Measurements from ENCODE around the gene HCRTR1.

HCRTR1 gene

GRCh38 chr1:31643976-31644559 is 26.6 kb downstream of the HCRTR1 start:
- ChIA-PET POLR2A (interaction anchor here (1.0 to 1.9 kb wide), 10 partner anchors 10 to 347 kb away, joined by 3 to 7 read pairs (median 4); partner anchors contain the start of genes COL16A1, SNRNP40 and ZCCHC17), CTCF (interaction anchor here (0.6 to 1.8 kb wide), 5 partner anchors 11 to 101 kb away, joined by 3 to 6 read pairs (median 4); no protein-coding TSS in a partner anchor)
- peaks cover 0 to 12% of the 10 kb centered on the region in 2 experiments; a peak in 1 of 3 replicates for H3K36me3 ChIP-seq (ENCODE audit: control insufficient read depth in 2 of 2, insufficient read depth in 1 of 2, low read length in 2 of 2)
- peak overlapping the region; percentile 76 for H3K4me3 ChIP-seq (ENCODE audit: low read depth, low read length)
- H3K27ac ChIP-seq (ENCODE audit: extremely low read depth, low read depth, low read length), result peak overlapping the region; percentile 74
- 0 out of 2 replicates have a peak, but pooled peaks have one; percentile 27 for TF ChIP-seq ZNF223 (tag by site-specific recombination; IDR thresholded peaks at IDR 0.05)
- no peak for TF ChIP-seq SETDB1 (IDR thresholded peaks at IDR 0.05; ENCODE audit: insufficient read length, low read length)
- TF ChIP-seq SCRT2 (tag by site-specific recombination; IDR thresholded peaks at IDR 0.05), result peak; percentile 45; the same call in 1 of the 2 replicates
- TF ChIP-seq TCF7L2 (IDR thresholded peaks at IDR 0.05; ENCODE audit: borderline replicate concordance, low read depth, low read length), result no peak
- 0 out of 2 replicates have a peak, but pooled peaks have one; percentile 24 for TF ChIP-seq SCRT1 (tag by site-specific recombination; IDR thresholded peaks at IDR 0.05; ENCODE audit: borderline replicate concordance)
- no peak for TF ChIP-seq ZNF76 (tag by site-specific recombination; IDR thresholded peaks at IDR 0.05; ENCODE audit: borderline replicate concordance, low read depth)
- no peaks in the 10 kb centered on the region for H3K9me3 ChIP-seq (ENCODE audit: control insufficient read depth, insufficient read depth, low read depth, low read length)
- peaks cover 5% of the 10 kb centered on the region; the same call in 1 of the 2 replicates for H3K4me1 ChIP-seq (ENCODE audit: control insufficient read depth, insufficient read depth, low read length)

DNA sequence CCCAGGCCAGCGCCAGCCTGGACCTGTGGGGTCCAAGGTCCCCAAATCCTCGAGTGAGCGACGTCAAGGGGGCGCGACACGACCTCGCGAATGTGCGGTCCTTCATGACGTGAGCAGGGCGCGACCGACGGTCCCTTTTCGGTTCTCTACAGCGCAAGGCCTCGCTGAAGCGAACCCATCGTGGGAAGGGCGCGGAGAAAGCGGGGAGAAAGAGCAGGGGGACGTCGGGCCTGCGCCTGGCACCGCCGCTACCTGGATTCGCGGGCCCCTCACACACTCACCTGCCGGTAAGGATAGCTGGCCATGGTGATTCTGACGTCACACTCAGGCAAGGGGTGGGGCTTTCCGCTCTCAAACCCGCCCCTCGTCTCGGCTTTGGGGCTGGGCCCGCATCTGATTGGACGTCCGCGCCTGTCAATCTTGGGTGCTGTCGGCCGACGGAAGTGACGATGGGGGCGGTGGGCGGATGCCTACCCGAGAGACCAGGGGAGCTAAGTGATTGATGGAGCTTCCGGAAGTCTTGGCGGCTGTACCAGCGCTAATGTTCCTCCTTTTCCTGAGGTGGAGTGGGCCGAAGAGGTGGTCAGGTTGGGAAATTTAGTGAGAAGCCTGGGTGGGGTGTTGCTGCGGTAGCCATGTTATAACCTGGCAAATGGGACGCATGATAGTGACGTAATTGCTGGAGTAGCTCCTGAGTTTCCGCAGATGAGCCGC is 27.2 kb downstream of the HCRTR1 start, which contains the start of gene PEF1:
PEF1 (minus strand) TSS at position 317 of the 714 bp plus-strand sequence; CDS start at position 305, 12 bp downstream.
- H3K4me3 ChIP-seq (ENCODE audit: low read depth, low read length), result peak within 1 kb of the TSS; percentile 76
- H3K4me1 ChIP-seq (ENCODE audit: control insufficient read depth, insufficient read depth, low read length), result peaks cover 5% of the 10 kb centered on the region; the same call in 1 of the 2 replicates
- CTCF ChIA-PET, result interaction anchor here (0.6 to 1.8 kb wide), 7 partner anchors 12 to 320 kb away, joined by 3 to 6 read pairs (median 4); no protein-coding TSS in a partner anchor
- POLR2A ChIA-PET, result interaction anchor here (0.5 to 1.9 kb wide), 18 partner anchors 10 to 620 kb away, joined by 3 to 9 read pairs (median 4); partner anchors contain the start of genes COL16A1, KPNA6, SNRNP40 and ZCCHC17
- H3K9me3 ChIP-seq (ENCODE audit: control insufficient read depth, insufficient read depth, low read depth, low read length), result no peaks in the 10 kb centered on the region
- peak within 1 kb of the TSS; percentile 74 for H3K27ac ChIP-seq (ENCODE audit: extremely low read depth, low read depth, low read length)
- peaks cover 0 to 11% of the 10 kb centered on the region in 2 experiments; a peak in 1 of 3 replicates for H3K36me3 ChIP-seq (ENCODE audit: control insufficient read depth in 2 of 2, insufficient read depth in 1 of 2, low read length in 2 of 2)
- peak; percentile 97 for TF ChIP-seq KLF9 (tag by site-specific recombination; IDR thresholded peaks at IDR 0.05; ENCODE audit: low read depth)
- TF ChIP-seq OVOL3 (tag by site-specific recombination; IDR thresholded peaks at IDR 0.05), result peak; percentile 89; the same call in 1 of the 2 replicates
- peak; percentile 92 for TF ChIP-seq ZNF561 (tag by site-specific recombination; IDR thresholded peaks at IDR 0.05; ENCODE audit: borderline replicate concordance)
- TF ChIP-seq ZNF624 (tag by site-specific recombination; IDR thresholded peaks at IDR 0.05), result no peak
- peak; percentile 99 for TF ChIP-seq IKZF3 (tag by site-specific recombination; IDR thresholded peaks at IDR 0.05)
- TF ChIP-seq, protein P1, sequence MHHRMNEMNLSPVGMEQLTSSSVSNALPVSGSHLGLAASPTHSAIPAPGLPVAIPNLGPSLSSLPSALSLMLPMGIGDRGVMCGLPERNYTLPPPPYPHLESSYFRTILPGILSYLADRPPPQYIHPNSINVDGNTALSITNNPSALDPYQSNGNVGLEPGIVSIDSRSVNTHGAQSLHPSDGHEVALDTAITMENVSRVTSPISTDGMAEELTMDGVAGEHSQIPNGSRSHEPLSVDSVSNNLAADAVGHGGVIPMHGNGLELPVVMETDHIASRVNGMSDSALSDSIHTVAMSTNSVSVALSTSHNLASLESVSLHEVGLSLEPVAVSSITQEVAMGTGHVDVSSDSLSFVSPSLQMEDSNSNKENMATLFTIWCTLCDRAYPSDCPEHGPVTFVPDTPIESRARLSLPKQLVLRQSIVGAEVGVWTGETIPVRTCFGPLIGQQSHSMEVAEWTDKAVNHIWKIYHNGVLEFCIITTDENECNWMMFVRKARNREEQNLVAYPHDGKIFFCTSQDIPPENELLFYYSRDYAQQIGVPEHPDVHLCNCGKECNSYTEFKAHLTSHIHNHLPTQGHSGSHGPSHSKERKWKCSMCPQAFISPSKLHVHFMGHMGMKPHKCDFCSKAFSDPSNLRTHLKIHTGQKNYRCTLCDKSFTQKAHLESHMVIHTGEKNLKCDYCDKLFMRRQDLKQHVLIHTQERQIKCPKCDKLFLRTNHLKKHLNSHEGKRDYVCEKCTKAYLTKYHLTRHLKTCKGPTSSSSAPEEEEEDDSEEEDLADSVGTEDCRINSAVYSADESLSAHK (tag by site-specific recombination; IDR thresholded peaks at IDR 0.05), result 0 out of 2 replicates have a peak, but pooled peaks have one; percentile 14
- TF ChIP-seq ZSCAN5A (tag by site-specific recombination; IDR thresholded peaks at IDR 0.05), result peak; percentile 79
- TF ChIP-seq KLF17 (tag by site-specific recombination; IDR thresholded peaks at IDR 0.05), result peak; percentile 47; the same call in 1 of the 2 replicates
- no peak for TF ChIP-seq ZNF112 (tag by site-specific recombination; IDR thresholded peaks at IDR 0.05)
- no peak for TF ChIP-seq ZSCAN23 (tag by site-specific recombination; IDR thresholded peaks at IDR 0.05)
- peak; percentile 66; the same call in 1 of the 2 replicates for TF ChIP-seq INSM2 (tag by site-specific recombination; IDR thresholded peaks at IDR 0.05)
- peak; percentile 86 for TF ChIP-seq BCL6B (tag by site-specific recombination; IDR thresholded peaks at IDR 0.05)
- TF ChIP-seq ZNF146 (tag by site-specific recombination; IDR thresholded peaks at IDR 0.05), result peak; percentile 15; the same call in 1 of the 2 replicates
- TF ChIP-seq ZNF335 (tag by site-specific recombination; conservative IDR thresholded peaks at IDR 0.05), result peak; percentile 100
- TF ChIP-seq ZNF747 (tag by site-specific recombination; IDR thresholded peaks at IDR 0.05), result no peak
- peak; percentile 83 for TF ChIP-seq SP7 (tag by site-specific recombination; IDR thresholded peaks at IDR 0.05)
- TF ChIP-seq OSR2 (tag by site-specific recombination; IDR thresholded peaks at IDR 0.05), result peak; percentile 61; the same call in 1 of the 2 replicates
- TF ChIP-seq ZNF664 (tag by site-specific recombination; IDR thresholded peaks at IDR 0.05), result peak; percentile 63

Data from HEK293 (cell line).